ENCODE data around the gene ITIH3.

Gene ITIH3

GRCh38 chr3:52779837-52780585 is 14.6 kb upstream of the ITIH3 start:
- TF ChIP-seq ZNF70 (CRISPR knock-in tag; IDR thresholded peaks at IDR 0.05) (no peak), RARB (CRISPR knock-in tag; IDR thresholded peaks at IDR 0.05) (no peak), POU6F1 (CRISPR knock-in tag; IDR thresholded peaks at IDR 0.05; ENCODE audit: borderline replicate concordance, low read depth) (no peak), ISL1 (CRISPR knock-in tag; IDR thresholded peaks at IDR 0.05) (no peak), ZNF8 (CRISPR knock-in tag; IDR thresholded peaks at IDR 0.05) (no peak), SNAI2 (CRISPR knock-in tag; IDR thresholded peaks at IDR 0.05) (no peak), CREB5 (CRISPR knock-in tag; IDR thresholded peaks at IDR 0.05; ENCODE audit: low read depth) (no peak), TOX (CRISPR knock-in tag; IDR thresholded peaks at IDR 0.05; ENCODE audit: borderline replicate concordance) (no peak), TCF4 (CRISPR knock-in tag; IDR thresholded peaks at IDR 0.05; ENCODE audit: borderline replicate concordance) (no peak), ZC3H10 (CRISPR knock-in tag; IDR thresholded peaks at IDR 0.05) (no peak), BACH2 (CRISPR knock-in tag; IDR thresholded peaks at IDR 0.05; ENCODE audit: borderline replicate concordance) (no peak)
- no peak for ATAC-seq

GRCh38 chr3:52781741-52782140 is 12.9 kb upstream of the ITIH3 start:
- TF ChIP-seq ZC3H10 (CRISPR knock-in tag; IDR thresholded peaks at IDR 0.05) (no peak), TOX (CRISPR knock-in tag; IDR thresholded peaks at IDR 0.05; ENCODE audit: borderline replicate concordance) (no peak), OSR1 (CRISPR knock-in tag; IDR thresholded peaks at IDR 0.05) (no peak), SNAI2 (CRISPR knock-in tag; IDR thresholded peaks at IDR 0.05) (no peak), ESRRG (CRISPR knock-in tag; IDR thresholded peaks at IDR 0.05) (no peak), ISL1 (CRISPR knock-in tag; IDR thresholded peaks at IDR 0.05) (no peak), CSDC2 (CRISPR knock-in tag; IDR thresholded peaks at IDR 0.05) (no peak), RARB (CRISPR knock-in tag; IDR thresholded peaks at IDR 0.05) (no peak), ZNF565 (CRISPR knock-in tag; conservative IDR thresholded peaks at IDR 0.05; ENCODE audit: low read depth) (no peak)
- ATAC-seq, result no peak

GRCh38 chr3:52782412-52783210 is 12.0 kb upstream of the ITIH3 start:
- ATAC-seq, result no peak
- no peak for TF ChIP-seq ZFP30 (CRISPR knock-in tag; IDR thresholded peaks at IDR 0.05)
- no peak for TF ChIP-seq PATZ1 (CRISPR knock-in tag; IDR thresholded peaks at IDR 0.05; ENCODE audit: borderline replicate concordance)
- no peak for TF ChIP-seq OSR1 (CRISPR knock-in tag; IDR thresholded peaks at IDR 0.05)
- TF ChIP-seq GLIS3 (CRISPR knock-in tag; IDR thresholded peaks at IDR 0.05), result no peak
- TF ChIP-seq TCF4 (CRISPR knock-in tag; IDR thresholded peaks at IDR 0.05; ENCODE audit: borderline replicate concordance), result no peak
- no peak for TF ChIP-seq TOX (CRISPR knock-in tag; IDR thresholded peaks at IDR 0.05; ENCODE audit: borderline replicate concordance)
- TF ChIP-seq ESRRG (CRISPR knock-in tag; IDR thresholded peaks at IDR 0.05), result no peak
- TF ChIP-seq POU6F1 (CRISPR knock-in tag; IDR thresholded peaks at IDR 0.05; ENCODE audit: borderline replicate concordance, low read depth), result no peak
- TF ChIP-seq ZNF70 (CRISPR knock-in tag; IDR thresholded peaks at IDR 0.05), result no peak
- no peak for TF ChIP-seq ZC3H10 (CRISPR knock-in tag; IDR thresholded peaks at IDR 0.05)
- TF ChIP-seq ZFP3 (CRISPR knock-in tag; IDR thresholded peaks at IDR 0.05), result no peak

GRCh38 chr3:52783211-52783555 is 11.4 kb upstream of the ITIH3 start:
- TF ChIP-seq GLIS3 (CRISPR knock-in tag; IDR thresholded peaks at IDR 0.05), result no peak
- TF ChIP-seq ARNTL (CRISPR knock-in tag; IDR thresholded peaks at IDR 0.05; ENCODE audit: borderline replicate concordance, low read depth), result no peak
- TF ChIP-seq ZFP3 (CRISPR knock-in tag; IDR thresholded peaks at IDR 0.05), result no peak
- no peak for TF ChIP-seq BACH2 (CRISPR knock-in tag; IDR thresholded peaks at IDR 0.05; ENCODE audit: borderline replicate concordance)
- no peak for TF ChIP-seq CSDC2 (CRISPR knock-in tag; IDR thresholded peaks at IDR 0.05)
- no peak for TF ChIP-seq TSHZ2 (CRISPR knock-in tag; IDR thresholded peaks at IDR 0.05)
- TF ChIP-seq ZNF70 (CRISPR knock-in tag; IDR thresholded peaks at IDR 0.05), result no peak
- no peak for TF ChIP-seq ZNF8 (CRISPR knock-in tag; IDR thresholded peaks at IDR 0.05)
- TF ChIP-seq TCF4 (CRISPR knock-in tag; IDR thresholded peaks at IDR 0.05; ENCODE audit: borderline replicate concordance), result no peak
- TF ChIP-seq SNAI2 (CRISPR knock-in tag; IDR thresholded peaks at IDR 0.05), result no peak
- no peak for ATAC-seq

All from SK-N-SH treated with all-trans-retinoic acid at 6 μM for 48 hours (cell line).